Pulmonary artery endothelial cell (primary cell): ENCODE data around the gene YIPF1. TPM values are rescaled to one million over a fixed set of nuclear protein-coding genes. Genes with fewer than 3 reads are reported as not detected.
"Not testable (repeated sequence)": the region's sequence is repeated elsewhere in the genome, so short reads cannot be mapped to it uniquely, and the experiment has no call there.

Experiments
- DNase-seq: peaks from one replicate; pipeline ENCODE4 v3.0.0-alpha.2; 2011; ENCODE audit warnings: low read depth, low spot score
- total RNA-seq: library from RNA; depleted of rRNA; stranded (reverse); fragments of >200 nt; gene quantifications from 2 replicates; pipeline ENCODE4 v1.2.3, GENCODE V29; 2014

YIPF1 gene
- total RNA-seq, 1 donor from 2014 or later = 17.1 TPM

GRCh38 chr1:53895421-53895820 lies 5.8 kb upstream of the YIPF1 start:
- DNase-seq = no peak

GRCh38 chr1:53894644-53895043 lies 5.0 kb upstream of the YIPF1 start:
- no peak for DNase-seq

- no peak for DNase-seq
Measured at GRCh38 chr1:53893999-53894636, 4.5 kb upstream of the YIPF1 start, which contains the start of gene DIO1. Gene DIO1, plus strand, starts transcription at chr1:53894187. Its CDS starts 24 bp downstream, at chr1:53894211.

GRCh38 chr1:53892911-53893310 lies 3.3 kb upstream of the YIPF1 start:
- DNase-seq = no peak

- DNase-seq = no peak
Measured at GRCh38 chr1:53891678-53892077, 2.1 kb upstream of the YIPF1 start.

GRCh38 chr1:53891018-53891417 lies 1.4 kb upstream of the YIPF1 start:
- DNase-seq = no peak

GRCh38 chr1:53890522-53890941 lies 935 bp upstream of the YIPF1 start:
- no peak for DNase-seq

- DNase-seq = no peak
Measured at GRCh38 chr1:53888681-53889080, 916 bp downstream of the YIPF1 start.

- DNase-seq = not testable (repeated sequence)
Measured at GRCh38 chr1:53883600-53883999, 6.0 kb downstream of the YIPF1 start.

GRCh38 chr1:53881853-53882252 lies 7.7 kb downstream of the YIPF1 start:
- DNase-seq = not testable (repeated sequence)

- DNase-seq = peak; percentile 7
Measured at GRCh38 chr1:53878492-53879105, 11.0 kb downstream of the YIPF1 start.

- DNase-seq = not testable (repeated sequence)
Measured at GRCh38 chr1:53875150-53875549, 14.4 kb downstream of the YIPF1 start.

GRCh38 chr1:53871773-53872484 lies 17.7 kb downstream of the YIPF1 start:
- no peak for DNase-seq

GRCh38 chr1:53871221-53871620 lies 18.4 kb downstream of the YIPF1 start:
- DNase-seq = no peak

- no peak for DNase-seq
Measured at GRCh38 chr1:53869454-53870117, 20.0 kb downstream of the YIPF1 start.

GRCh38 chr1:53868565-53868964 lies 21.0 kb downstream of the YIPF1 start:
- no peak for DNase-seq

- DNase-seq = no peak
Measured at GRCh38 chr1:53862507-53862906, 27.1 kb downstream of the YIPF1 start.

- peak; percentile 15 for DNase-seq
Measured at GRCh38 chr1:53860967-53861411, 28.6 kb downstream of the YIPF1 start.

GRCh38 chr1:53851571-53852285 lies 37.9 kb downstream of the YIPF1 start:
- DNase-seq = no peak

GRCh38 chr1:53850082-53850673 lies 39.4 kb downstream of the YIPF1 start:
- DNase-seq = no peak

GRCh38 chr1:53847980-53848379 lies 41.6 kb downstream of the YIPF1 start:
- no peak for DNase-seq
